Mesenteric fat pad (tissue), 1 donor: ENCODE results near the gene LYSET. TPM values are rescaled to one million over a fixed set of nuclear protein-coding genes. Genes with fewer than 3 reads are reported as not detected.
"Not testable (repeated sequence)": the region's sequence is repeated elsewhere in the genome, so short reads cannot be mapped to it uniquely, and the experiment has no call there.

Experiments
- DNase-seq: peaks from one replicate; pipeline ENCODE4 v3.0.0-alpha.2; 2020; ENCODE audit warnings: low spot score
- long read RNA-seq: library from polyadenylated mRNA; unstranded; transcript quantifications from one replicate; pipeline ENCODE4 v2.0.0, GENCODE V29; 2020
- total RNA-seq: library from RNA; stranded (reverse); fragmentation: NEBNext Ultra II Directional; extraction: Animal tissue kit (Norgen Biotek cat#: 25700); gene quantifications from one replicate; pipeline ENCODE4 v1.2.1, GENCODE V29; 2021
- donor health status: DM: yes; HTN: yes; CAD: no.

LYSET gene, protein sequence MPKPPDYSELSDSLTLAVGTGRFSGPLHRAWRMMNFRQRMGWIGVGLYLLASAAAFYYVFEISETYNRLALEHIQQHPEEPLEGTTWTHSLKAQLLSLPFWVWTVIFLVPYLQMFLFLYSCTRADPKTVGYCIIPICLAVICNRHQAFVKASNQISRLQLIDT
- 24.1 TPM for total RNA-seq
- long read RNA-seq, transcript TMEM251-201 (2 exons, 909 nt), result major isoform, 9 of 10 reads
- long read RNA-seq, partial matches to known transcripts, result 1 of 10 reads
- long read RNA-seq, other reads (novel, unspliced or antisense), result 0 of 10 reads

DNA sequence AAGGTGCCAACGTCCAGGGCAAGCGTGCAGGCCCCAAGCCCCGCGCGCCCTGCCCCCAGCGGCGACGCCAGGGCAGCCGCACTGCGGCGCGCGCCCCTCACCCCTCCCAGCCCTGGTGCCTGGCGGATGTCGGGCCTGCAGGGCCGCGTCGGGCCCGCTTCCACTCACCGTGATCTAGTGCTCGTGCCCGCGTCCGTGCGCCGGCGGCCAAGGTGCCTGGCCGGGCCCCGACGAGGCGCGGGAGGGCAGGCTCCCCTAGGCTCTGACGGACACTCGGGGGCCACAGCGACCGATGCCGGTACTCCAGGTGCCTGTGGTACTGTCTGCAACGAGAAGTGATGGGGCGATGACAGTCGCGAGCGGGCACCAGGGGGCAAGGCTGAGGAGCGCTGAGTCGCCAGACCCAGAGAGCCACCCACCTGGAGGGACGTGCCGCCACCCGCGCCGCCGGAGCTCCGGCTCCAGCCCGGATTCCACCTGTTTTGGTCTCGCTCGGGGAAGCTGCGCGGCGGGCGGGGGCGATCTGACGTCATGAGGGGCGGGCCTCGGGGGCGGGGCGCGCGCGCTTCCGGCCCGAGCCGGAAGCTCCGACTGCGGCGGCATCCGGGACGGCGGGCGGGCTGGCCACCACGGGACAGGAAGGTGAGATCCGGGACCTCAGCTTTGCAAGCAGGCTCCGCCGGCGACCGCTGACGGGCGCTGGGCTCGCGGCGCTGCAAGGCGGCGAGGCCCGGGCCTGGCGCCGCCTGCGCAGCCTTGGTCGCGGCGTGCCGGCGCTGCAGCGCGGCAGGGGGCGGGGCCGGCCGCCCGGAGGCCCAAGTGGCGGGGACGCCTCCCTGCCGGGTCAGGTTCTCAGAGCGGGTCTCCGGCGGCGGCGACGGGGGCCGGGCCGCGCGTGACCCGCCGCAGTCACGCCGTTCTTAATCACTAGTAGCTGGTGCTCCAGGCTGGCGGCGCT lies at the start of gene LYSET, which contains the start of gene MOAP1:
TSS of gene LYSET (plus strand) at position 927 of the 958 bp plus-strand sequence. CDS start 89 bp downstream, outside the sequence.
TSS of gene MOAP1 (minus strand) at position 507 of the 958 bp plus-strand sequence. CDS start 655 bp downstream, outside the sequence.
- peak; percentile 97 for DNase-seq

DNA sequence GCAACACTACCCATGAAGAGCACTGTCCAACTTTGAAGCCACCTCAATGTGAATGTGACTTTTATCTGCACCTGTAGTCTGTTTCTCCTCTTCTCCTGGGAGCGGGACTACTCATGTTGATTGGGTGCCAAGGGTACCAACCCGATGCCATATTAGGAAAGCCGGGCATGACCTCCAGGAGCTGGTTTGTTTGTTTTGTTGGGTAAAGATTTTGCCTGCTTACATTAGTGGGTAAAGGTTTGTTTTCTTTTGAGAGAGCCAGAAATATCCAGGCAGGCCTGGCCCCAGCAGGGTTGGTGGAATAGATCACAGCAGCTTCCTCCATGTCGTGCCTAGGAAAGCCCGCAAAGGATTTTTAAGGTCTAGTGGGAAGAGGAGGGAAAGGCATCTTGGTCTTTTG lies 49.7 kb upstream of the LYSET start:
- DNase-seq, result no peak

DNA sequence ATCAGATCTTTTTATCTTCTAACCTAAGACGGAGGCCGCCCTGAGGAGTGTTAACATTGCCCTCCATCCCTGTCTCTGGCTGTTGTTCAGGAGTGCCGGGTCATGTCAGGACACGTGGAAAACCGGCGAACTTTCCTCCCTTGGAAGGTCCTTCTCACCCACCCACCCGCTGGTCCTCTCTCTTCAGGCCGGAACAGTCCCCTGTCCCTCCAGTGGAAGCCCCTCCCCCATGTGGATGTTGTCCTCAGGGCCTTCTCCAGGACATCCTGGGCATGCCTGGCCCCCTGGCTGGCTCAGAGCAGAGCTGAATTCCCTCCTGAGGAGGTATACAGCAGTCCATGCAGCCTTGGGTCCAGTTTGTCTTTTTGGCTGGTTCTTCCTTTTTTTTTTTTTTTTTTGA lies 49.1 kb upstream of the LYSET start:
- DNase-seq, result no peak

DNA sequence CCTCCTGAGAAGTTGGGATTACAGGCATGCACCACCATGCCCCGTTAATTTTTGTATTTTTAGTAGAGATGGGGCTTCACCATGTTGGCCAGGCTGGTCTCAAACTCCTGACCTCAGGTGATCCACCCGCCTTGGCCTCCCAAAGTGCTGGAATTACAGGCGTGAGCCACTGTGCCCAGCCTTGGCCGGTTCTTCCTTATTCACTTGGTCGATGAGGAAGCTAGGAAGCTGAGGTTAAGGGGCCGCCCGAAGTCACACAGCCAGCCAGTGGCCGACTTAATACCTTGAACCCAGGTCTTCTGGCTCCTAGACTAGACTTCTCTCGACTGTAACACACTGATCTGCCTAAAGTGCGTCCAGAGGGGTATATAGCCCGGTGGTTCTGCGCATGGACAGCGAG lies 48.6 kb upstream of the LYSET start:
- DNase-seq, result not testable (repeated sequence)

DNA sequence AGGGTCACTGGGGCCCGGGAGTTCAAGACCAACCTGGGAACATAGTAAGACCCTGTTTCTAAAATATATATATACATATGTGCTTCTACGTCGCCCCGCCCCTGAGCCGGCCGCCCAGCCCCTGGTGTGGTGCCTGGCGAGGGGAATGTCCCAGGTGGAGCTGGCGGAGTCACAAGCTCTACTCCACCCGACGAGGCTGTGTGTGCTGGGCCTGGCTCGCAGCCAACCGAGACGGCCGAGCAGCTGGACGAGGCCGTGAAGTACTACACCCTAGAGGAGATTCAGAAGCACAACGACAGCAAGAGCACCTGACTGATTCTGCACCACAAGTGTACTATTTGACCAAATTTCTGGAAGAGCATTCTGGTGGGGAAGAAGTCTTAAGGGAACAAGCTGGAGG lies 47.3 kb upstream of the LYSET start:
- DNase-seq, result no peak

DNA sequence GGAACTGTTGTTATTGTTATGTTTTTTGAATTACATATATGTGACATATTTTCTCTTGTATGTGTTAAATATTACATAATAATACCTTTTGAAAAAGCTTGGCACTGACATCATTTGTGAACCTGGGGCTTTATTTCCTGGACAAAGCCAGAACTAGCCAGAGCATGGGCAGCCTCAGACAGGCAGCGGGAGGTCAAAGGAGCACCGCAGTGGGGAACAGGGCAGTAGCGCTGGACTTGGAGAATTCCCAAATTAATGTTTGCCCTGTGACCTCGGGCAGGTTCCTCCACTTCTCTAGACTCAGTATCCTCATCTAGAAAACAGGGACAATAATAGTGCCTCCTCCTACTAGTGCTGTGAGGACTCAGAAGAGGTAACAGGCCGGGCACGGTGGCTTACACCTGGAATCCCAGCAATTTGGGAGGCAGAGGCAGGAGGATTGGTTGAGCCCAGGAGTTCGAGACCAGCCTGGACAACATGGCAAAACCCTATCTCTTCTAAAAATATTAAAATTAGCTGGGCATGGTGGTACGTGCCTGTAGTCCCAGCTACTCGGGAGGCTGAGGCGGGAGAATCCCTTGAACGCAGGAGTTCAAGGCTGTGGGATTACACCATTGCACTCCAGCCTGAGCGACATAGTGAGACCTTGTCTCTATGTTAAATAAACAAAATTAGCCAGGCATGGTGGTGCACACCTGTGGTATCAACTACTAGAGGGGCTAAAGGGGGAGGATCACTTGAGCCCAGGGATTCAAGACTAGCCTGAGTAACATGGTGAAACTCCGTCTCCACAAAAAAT lies 42.1 kb upstream of the LYSET start:
- no peak for DNase-seq

DNA sequence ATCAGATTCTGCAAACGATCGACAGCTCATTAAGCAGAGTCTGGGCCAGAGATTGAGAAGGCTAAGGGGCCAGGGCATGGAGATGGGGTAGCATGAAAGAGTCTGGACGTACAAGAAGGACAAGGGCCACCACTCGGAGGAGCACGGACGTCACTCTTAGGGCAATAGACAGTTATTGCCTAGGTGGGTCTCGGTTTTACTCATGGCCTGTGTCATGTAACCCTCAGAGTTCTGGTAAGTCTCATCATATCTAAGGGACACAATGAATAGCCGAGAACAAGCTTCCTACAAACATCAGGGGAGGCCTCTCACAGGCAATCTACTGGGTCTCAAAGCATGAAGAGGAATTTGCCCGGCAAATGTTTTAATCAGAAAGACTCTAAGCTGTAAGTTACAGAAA lies 39.0 kb upstream of the LYSET start:
- no peak for DNase-seq

DNA sequence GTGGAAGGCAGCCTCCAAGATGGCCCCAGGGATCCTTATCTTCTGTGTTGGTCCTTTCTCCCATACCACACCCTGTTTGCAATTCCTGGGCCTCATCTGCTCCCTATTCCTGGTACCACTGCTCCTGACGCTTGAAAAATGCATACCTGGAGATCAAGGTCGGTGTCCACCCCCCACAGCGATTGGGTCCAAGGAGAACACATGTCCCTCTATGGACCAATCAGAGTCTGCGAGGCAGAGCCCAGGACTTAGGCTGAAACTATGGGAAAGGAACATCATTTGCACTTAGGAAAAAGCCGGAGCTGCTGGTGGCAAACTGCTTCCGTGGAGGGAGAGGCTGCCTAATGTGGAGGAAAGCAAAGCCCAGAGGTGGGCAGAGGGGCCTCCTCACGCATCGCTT lies 36.1 kb upstream of the LYSET start:
- DNase-seq, result no peak

DNA sequence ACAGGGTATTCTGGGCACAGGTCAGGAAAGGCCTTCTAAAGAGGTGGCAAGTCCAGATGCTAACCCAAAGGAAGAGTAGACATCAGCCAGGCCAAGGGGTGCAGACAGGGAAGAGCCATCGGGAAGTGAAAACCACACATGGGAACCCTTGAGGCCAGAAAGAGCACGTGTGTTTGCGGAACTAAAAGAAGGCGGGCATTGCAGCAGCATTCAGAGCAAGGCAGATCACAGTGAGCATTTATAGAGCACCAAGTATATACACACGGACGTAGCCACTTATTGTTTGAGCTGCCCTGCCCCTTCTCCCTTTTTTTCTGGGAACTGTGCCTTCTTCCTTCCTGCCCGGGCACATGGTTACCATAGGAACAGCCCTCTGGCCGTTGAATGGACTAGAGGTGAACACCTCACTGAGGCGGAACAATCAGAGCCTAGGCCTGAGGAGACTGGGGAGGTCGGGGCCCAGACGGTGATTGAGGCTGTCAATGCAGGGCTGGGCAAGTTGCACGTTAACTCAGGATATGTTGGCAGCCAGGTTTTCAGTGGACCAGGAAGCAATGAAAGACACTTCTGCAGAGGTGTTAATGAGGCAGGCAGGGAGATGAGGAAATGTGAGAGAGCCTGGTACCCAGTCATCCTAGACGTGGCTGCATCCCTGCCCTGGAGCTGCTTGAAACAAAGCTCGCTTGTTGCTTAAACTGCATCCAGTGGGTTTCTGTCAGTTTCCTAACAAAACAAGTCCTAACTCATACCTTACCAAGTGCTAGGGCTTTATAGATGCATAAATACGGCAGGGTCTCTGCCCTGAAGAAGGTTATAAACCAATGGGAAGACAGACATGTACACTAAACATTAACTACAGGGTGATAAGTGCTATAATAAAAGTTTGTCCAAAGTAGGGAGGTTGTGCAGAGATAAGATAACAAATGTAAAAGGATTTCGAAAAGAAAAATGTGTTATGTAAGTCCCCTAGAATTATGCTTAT lies 34.6 kb upstream of the LYSET start:
- DNase-seq, result no peak

DNA sequence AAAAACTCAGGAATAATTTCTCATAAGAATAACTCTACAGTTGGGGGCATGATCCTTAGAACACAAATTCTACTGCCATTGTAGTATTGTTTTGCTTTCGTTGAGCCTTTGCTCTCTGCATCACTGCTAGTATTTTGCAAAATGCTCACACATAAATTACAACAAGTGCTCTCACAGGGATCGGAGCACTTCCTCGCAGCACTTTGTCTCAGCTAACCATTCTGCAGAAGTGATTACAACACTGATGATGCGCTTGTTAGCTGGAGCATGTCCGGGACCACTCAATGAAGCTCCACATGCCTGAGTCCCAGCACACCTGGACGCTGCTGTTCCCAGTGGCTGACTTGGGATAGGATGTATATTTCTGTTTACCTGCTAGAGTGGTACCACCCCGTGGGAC lies 32.0 kb upstream of the LYSET start:
- no peak for DNase-seq

DNA sequence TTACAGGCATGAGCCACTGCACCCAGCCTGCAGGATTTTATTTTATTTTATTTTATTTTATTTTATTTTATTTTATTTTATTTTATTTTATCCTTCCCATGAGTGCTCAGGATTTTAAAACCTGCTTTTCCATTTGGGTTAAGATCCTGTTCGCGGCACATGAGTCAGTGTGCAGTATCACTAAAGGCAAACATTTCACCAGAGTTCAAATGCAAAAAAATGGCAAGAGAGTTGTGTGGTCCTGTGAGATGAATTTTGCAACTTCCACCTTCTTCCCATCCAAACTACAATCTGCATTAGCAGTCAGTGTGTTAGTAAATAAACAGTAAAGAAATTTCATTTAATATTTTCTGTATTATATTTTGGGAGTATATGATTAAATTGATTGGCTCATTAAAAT lies 29.4 kb upstream of the LYSET start:
- DNase-seq, result no peak

DNA sequence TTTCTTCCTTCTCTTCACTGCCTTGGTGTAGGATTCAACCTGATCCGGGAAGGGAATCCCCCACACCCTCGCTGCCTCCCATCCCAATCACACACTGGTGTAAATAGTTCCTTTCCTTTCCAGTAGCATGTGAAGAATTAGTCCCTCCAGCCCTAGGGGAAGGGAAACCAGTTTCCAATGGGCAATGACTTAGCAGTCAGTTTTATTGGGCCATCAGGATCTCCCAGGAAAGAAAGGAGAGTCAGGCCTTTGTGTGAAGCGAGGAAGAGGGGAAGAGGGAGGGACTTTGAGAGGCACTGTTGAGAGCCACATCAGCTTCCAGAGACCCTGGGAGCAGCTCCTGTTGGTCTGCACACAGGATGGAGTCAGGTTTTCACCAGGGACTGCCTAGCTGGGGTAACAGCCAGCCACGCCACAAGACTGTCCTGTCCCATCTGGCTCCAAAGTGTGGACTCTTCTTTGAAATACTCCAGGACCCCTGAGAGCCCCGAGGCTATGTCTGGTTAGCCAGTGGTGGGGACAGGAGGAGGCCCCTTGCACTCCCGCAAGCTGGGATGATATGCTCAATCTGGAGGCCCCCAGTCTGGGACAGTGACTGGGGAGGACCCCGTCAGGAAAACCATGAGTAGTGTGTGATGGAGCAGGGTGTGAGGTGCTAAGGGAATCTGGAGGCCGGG lies 28.3 kb upstream of the LYSET start:
- no peak for DNase-seq

DNA sequence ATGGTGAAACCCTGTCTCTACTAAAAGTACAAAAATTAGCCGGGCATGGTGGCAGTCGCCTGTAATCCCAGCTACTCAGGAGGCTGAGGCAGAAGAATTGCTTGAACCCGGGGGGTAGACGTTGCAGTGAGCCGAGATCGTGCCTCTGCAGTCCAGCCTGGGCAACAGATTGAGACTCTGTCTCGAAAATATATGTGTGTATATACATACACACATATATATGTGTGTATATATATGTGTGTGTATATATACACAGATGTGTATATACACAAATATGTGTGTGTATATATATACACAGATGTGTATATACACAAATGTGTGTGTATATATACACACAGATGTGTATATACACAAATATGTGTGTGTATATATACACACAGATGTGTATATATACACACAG lies 26.8 kb upstream of the LYSET start:
- DNase-seq, result not testable (repeated sequence)

DNA sequence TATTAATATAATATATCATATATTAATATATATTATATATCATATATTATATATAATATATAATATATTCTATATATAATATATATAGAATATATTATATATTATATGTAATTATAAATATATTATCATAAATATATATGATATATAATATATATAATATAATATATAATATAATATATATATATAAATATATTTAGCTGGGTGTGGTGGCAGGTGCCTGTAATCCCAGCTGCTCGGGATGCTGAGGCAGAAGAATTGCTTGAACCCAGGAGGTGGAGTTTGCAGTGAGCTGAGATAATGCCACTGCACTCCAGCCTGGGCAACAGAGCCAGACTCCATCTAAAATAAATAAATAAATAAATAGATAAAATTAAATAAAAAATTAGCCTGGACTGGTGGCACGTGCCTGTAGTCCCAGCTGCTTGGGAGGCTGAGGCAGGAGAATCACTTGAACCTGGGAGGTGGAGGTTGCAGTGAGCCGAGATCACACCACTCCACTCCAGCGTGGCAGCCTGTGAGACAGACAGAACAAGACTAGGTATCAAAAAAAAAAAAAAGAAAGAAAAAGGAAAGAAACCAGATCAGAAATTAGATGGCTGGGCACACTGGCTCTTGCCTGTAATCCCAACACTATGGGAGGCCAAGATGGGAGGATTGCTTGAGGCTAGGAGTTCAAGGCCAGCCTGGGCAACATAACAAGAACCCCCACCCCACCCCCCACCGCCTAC lies 25.3 kb upstream of the LYSET start:
- DNase-seq, result not testable (repeated sequence)

DNA sequence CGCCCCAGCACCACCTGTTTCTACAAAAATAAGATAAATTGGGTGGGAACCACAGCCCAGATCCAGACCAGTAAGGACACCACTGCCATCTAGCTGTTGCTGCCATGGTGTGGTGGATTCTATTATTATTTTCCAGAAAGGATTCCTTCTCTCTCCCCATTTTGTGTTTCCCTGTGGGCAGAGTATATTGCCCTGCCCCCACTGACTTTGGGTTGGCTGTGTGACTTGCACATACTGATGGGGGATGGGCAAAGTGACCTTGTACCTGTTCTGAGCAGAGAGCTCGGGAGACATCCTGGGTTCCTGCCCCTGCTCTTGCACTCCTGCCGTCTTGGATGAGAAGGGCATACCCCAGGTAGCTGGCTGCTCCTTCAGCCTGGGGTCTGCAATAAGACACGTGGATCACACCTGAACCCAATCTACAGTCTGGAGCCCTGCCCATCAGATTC lies 24.7 kb upstream of the LYSET start:
- no peak for DNase-seq

DNA sequence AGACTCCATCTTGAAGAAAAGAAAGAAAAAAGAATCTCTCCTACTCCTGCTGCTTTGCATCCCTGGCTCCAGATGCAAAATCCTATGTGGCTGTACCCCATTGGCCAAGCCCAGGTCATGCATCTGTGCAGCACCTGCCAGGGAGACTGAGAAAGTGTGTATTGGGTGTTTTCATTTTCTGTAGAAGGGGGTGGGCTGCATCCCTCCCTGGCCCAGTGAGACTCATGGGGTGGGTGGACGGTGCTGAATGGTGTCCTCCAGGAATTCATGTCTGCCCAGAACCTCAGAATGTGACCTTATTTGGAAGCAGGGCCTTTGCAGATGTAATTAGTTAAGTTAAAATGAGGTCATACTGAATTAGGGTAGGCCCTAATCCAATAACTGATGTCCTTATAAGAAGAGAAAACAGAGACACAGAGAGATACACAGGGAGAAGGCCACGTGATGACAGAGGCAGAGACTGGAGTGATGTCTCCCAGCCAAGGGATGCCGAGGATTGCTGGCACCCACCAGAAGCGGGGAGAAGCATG lies 23.6 kb upstream of the LYSET start:
- no peak for DNase-seq

DNA sequence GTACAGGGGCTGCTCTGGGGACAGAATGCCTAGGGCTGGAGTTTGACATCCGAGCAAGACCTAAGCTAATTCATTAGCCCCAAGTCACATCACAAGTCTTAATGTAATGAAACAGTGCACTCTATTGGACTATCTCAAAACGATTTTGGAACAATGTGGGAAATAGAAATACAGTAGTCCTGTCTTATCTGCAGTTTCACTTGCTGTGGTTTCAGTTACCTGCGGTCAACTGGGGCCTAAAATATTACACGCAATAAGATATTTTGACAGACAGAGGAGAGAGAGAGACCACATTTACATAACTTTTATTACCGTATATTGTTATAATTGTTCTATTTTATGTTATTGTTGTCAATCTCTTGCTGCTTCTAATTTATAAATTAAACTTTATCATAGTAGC lies 21.6 kb upstream of the LYSET start:
- DNase-seq, result no peak
